Calu3 (cell line): Measurements from ENCODE around the gene TMEM260. TPM values are rescaled to one million over a fixed set of nuclear protein-coding genes. Genes with fewer than 3 reads are reported as not detected.

ENCODE experiments used
- BruUV-seq: library from RNA; stranded (reverse); fragments of 400-500 nt; replicated peaks from 2 replicates; lab custom pipeline; 2021; lab: Mats Ljungman, UMichigan
- CTCF ChIA-PET: fragments of 300-600 bp; sonication (Branson Sonifier 250); formaldehyde crosslinking; loops from one replicate; lab custom pipeline; 2022; ENCODE audit warnings: antibody characterized with exemption; lab: Charles Lee
- DNase-seq: peaks from one replicate; pipeline ENCODE4 v3.0.0; 2022
- H3K27ac Mint-ChIP-seq: one replicate; pipeline ENCODE4 v1.8.0; 2022; ENCODE audit warnings: mixed read lengths; ENCODE audit not compliant: unreplicated experiment
- H3K27me3 Mint-ChIP-seq: one replicate; pipeline ENCODE4 v1.8.0; 2022; ENCODE audit warnings: mixed read lengths; ENCODE audit not compliant: unreplicated experiment
- H3K36me3 Mint-ChIP-seq: one replicate; pipeline ENCODE4 v1.8.0; 2022; ENCODE audit warnings: mild to moderate bottlenecking, moderate library complexity, mixed read lengths; ENCODE audit not compliant: insufficient read depth, unreplicated experiment
- H3K4me1 Mint-ChIP-seq: one replicate; pipeline ENCODE4 v1.8.0; 2022; ENCODE audit warnings: mild to moderate bottlenecking, low read depth, mixed read lengths; ENCODE audit not compliant: unreplicated experiment
- H3K4me3 Mint-ChIP-seq: one replicate; pipeline ENCODE4 v1.8.0; 2022; ENCODE audit warnings: mild to moderate bottlenecking, low read depth, moderate library complexity, mixed read lengths; ENCODE audit not compliant: unreplicated experiment
- H3K9me3 Mint-ChIP-seq: one replicate; pipeline ENCODE4 v1.8.0; 2022; ENCODE audit warnings: low read depth, mixed read lengths; ENCODE audit not compliant: unreplicated experiment
- intact Hi-C: fragments of 100-400 bp; cut with micrococcal nuclease; formaldehyde crosslinking; loops from one replicate; pipeline ENCODE4 v1.10.0; 2022; ENCODE audit not compliant: unreplicated experiment
- total RNA-seq: library from RNA; stranded (reverse); gene quantifications from 2 replicates; pipeline ENCODE4 v1.2.3, GENCODE V29; 2022
- TF ChIP-seq, protein P1 (sequence below): fragments of 200-600 bp; IDR thresholded peaks from one replicate; pipeline ENCODE4 v1.8.0; 2022; ENCODE audit warnings: antibody characterized with exemption; ENCODE audit not compliant: unreplicated experiment

Gene TMEM260
- total RNA-seq, 1 experiment from 2014 or later, result 18.3 TPM

DNA sequence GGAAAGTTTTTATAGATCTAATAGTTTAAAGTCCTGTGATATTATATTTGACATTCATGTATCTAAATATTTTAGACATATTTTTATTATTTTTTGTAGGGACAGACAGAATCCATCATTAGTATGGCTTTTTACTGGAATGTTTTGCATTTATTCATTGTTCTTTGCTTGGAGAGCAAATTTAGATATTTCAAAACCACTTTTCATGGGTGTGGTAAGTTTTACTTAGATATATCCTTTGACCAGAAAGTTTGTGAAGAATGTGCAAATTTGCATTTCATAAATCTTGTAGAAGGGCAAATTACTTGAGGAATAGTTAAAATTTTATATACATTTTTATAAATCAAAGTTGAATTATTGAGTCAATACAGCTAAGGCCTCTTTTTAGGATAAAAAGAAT is 37.5 kb downstream of the TMEM260 start:
- Mint-ChIP-seq H3K27me3 (no peaks in the 10 kb centered on the region), H3K4me3 (no peak overlapping the region), H3K9me3 (no peaks in the 10 kb centered on the region), H3K27ac (no peak overlapping the region), H3K36me3 (no peaks in the 10 kb centered on the region), H3K4me1 (no peaks in the 10 kb centered on the region)
- no peak for DNase-seq
- intact Hi-C loops, result no loop called here
- CTCF ChIA-PET, result interaction anchor here (0.6 kb wide), 1 partner anchor 1651 kb away, joined by 3 read pairs; no protein-coding TSS in a partner anchor
- BruUV-seq, result no TSS peak
- TF ChIP-seq, protein P1, sequence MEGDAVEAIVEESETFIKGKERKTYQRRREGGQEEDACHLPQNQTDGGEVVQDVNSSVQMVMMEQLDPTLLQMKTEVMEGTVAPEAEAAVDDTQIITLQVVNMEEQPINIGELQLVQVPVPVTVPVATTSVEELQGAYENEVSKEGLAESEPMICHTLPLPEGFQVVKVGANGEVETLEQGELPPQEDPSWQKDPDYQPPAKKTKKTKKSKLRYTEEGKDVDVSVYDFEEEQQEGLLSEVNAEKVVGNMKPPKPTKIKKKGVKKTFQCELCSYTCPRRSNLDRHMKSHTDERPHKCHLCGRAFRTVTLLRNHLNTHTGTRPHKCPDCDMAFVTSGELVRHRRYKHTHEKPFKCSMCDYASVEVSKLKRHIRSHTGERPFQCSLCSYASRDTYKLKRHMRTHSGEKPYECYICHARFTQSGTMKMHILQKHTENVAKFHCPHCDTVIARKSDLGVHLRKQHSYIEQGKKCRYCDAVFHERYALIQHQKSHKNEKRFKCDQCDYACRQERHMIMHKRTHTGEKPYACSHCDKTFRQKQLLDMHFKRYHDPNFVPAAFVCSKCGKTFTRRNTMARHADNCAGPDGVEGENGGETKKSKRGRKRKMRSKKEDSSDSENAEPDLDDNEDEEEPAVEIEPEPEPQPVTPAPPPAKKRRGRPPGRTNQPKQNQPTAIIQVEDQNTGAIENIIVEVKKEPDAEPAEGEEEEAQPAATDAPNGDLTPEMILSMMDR, result no peak

DNA sequence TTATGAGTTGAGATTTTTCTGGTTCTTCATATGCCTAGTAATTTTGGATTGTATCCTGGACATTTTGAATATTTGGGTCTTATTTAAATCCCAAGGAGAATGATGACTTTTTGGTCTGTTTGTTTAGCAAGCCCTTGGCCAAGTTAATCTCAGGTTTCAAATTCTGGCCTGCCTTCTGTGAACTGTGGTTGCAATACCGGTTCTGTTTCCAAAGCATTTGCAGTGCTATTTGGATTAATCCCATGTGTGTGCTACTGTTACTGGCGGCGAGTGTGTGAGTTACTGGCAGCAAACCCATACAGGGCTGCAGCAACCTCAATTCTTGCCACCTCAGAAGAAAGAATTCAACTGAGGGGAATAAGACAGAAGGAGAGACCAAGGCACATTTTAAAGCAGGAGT is 51.1 kb downstream of the TMEM260 start:
- TF ChIP-seq, protein P1, result no peak
- no peaks in the 10 kb centered on the region for H3K36me3 Mint-ChIP-seq
- CTCF ChIA-PET, result no interaction called here

DNA sequence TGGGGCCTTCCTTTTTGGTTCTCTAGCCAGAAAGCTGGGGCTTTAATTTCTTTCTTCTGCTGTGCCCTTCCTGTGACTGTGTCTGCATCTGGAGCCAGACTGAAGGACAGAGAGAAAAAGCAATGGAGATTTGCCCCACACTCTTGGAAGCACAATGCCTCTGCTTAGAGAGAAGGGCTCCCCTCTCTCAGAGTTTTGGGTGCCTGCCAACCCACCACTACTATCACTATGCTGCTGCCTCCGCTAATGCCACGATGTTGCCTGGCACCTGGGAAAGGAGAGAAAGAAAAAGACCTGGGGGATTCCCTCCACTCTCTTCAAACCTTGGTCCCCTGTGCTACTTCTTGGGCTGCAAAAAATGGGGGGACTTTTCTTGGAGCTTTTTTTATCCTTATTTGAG is 52.6 kb downstream of the TMEM260 start:
- CTCF ChIA-PET, result interaction anchor here (0.6 kb wide), 1 partner anchor 29 kb away, joined by 5 read pairs; no protein-coding TSS in a partner anchor
- no TSS peak for BruUV-seq
- Mint-ChIP-seq H3K4me3 (no peak overlapping the region), H3K27ac (no peak overlapping the region), H3K36me3 (no peaks in the 10 kb centered on the region), H3K4me1 (no peaks in the 10 kb centered on the region), H3K9me3 (peaks cover 7% of the 10 kb centered on the region), H3K27me3 (no peaks in the 10 kb centered on the region)
- TF ChIP-seq, protein P1, result no peak
- intact Hi-C loops, result no loop called here
- no peak for DNase-seq

More for the DNA sequence above, 51.1 kb downstream of the TMEM260 start:
- no TSS peak for BruUV-seq
- Mint-ChIP-seq H3K4me3 (no peak overlapping the region), H3K27ac (no peak overlapping the region), H3K9me3 (peaks cover 7% of the 10 kb centered on the region), H3K27me3 (no peaks in the 10 kb centered on the region), H3K4me1 (no peaks in the 10 kb centered on the region)
- intact Hi-C loops, result no loop called here
- DNase-seq, result no peak

DNA sequence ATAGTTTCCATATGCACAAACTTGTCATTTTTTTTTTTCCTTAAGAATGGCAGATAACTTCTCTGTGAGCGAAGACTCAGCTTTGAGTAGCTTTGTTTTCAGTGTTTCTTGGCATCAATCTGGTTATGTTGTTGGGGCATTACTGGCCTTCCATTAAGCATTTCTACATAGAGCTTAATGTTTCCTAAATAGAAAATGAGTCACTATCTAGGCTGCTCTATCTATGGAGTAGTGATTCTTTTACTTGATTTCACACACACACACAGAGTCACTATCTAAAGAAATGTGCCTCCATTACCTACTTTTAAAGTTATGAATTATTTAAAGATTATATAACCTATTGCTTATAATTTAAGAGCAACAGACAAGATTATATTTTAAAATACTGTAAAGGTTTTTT is 53.9 kb downstream of the TMEM260 start:
- CTCF ChIA-PET, result interaction anchor here (0.6 kb wide), 1 partner anchor 89 kb away, joined by 3 read pairs; no protein-coding TSS in a partner anchor
- no peaks in the 10 kb centered on the region for H3K36me3 Mint-ChIP-seq
- no TSS peak for BruUV-seq

More for the DNA sequence above, 53.9 kb downstream of the TMEM260 start:
- no peak for DNase-seq
- intact Hi-C loops, result no loop called here
- Mint-ChIP-seq H3K27ac (no peak overlapping the region), H3K4me1 (no peaks in the 10 kb centered on the region), H3K9me3 (peaks cover 12% of the 10 kb centered on the region), H3K4me3 (no peak overlapping the region), H3K27me3 (no peaks in the 10 kb centered on the region)
- TF ChIP-seq, protein P1, result no peak
